GM23338 (cell line): Measurements from ENCODE around the gene CHN2. TPM values are rescaled to one million over a fixed set of nuclear protein-coding genes. Genes with fewer than 3 reads are reported as not detected.

ENCODE experiments used
- ATAC-seq: fragments of 200-7000 bp; cut with Tn5 transposase; 3 replicates; pipeline ENCODE4 v1.9.1; 2020
- DNase-seq: peaks from one replicate; pipeline ENCODE4 v3.0.0-alpha.2; 2015; ENCODE audit warnings: low spot score
- H2AFZ ChIP-seq: fragments of 200-600 bp; sonication (generic); 2 replicates; pipeline ENCODE4 v1.8.0; 2016; ENCODE audit warnings: antibody characterized with exemption, mild to moderate bottlenecking, moderate library complexity
- H3F3A ChIP-seq: fragments of 200-600 bp; sonication (generic); replicated peaks from 2 replicates; pipeline ENCODE4 v1.8.0; 2017; ENCODE audit warnings: antibody characterized with exemption, mixed run types, low read depth
- H3K27ac ChIP-seq: fragments of 200-600 bp; sonication (generic); 2 replicates; pipeline ENCODE4 v1.6.1; 2016; ENCODE audit warnings: low read depth
- H3K27me3 ChIP-seq: fragments of 200-600 bp; sonication (generic); 2 replicates; pipeline ENCODE4 v1.8.0; 2016; ENCODE audit warnings: mild to moderate bottlenecking, mixed run types, moderate library complexity; ENCODE audit not compliant: insufficient read depth
- H3K36me3 ChIP-seq: fragments of 200-600 bp; sonication (generic); 2 replicates; pipeline ENCODE4 v1.8.0; 2016; ENCODE audit warnings: mild to moderate bottlenecking; ENCODE audit not compliant: insufficient read depth
- H3K4me1 ChIP-seq: fragments of 200-600 bp; sonication (generic); 2 replicates; pipeline ENCODE4 v1.8.0; 2016; ENCODE audit warnings: mild to moderate bottlenecking, moderate library complexity; ENCODE audit not compliant: insufficient read depth
- H3K4me2 ChIP-seq: fragments of 200-600 bp; sonication (generic); 2 replicates; pipeline ENCODE4 v1.7.1; 2017; ENCODE audit warnings: mixed run types
- H3K4me3 ChIP-seq: fragments of 200-600 bp; sonication (generic); 2 replicates; pipeline ENCODE4 v1.6.1; 2016; ENCODE audit warnings: mixed run types
- H3K79me2 ChIP-seq: fragments of 200-600 bp; sonication (generic); replicated peaks from 2 replicates; pipeline ENCODE4 v1.8.0; 2017; ENCODE audit warnings: mild to moderate bottlenecking; ENCODE audit not compliant: insufficient read depth
- H3K9me2 ChIP-seq: fragments of 200-600 bp; sonication (generic); 2 replicates; pipeline ENCODE4 v1.8.0; 2017; ENCODE audit not compliant: insufficient read depth
- H4K20me1 ChIP-seq: fragments of 200-600 bp; sonication (generic); replicated peaks from 2 replicates; pipeline ENCODE4 v1.8.0; 2017; ENCODE audit warnings: mild to moderate bottlenecking; ENCODE audit not compliant: insufficient read depth
- H3K27ac Mint-ChIP-seq: 2 replicates; pipeline ENCODE4 v1.8.0; 2020; ENCODE audit warnings: inconsistent platforms, mild to moderate bottlenecking, moderate library complexity, mixed read lengths
- H3K27me3 Mint-ChIP-seq: 3 replicates; pipeline ENCODE4 v1.8.0; 2022; ENCODE audit warnings: low read depth, mild to moderate bottlenecking, moderate library complexity, mixed read lengths, inconsistent platforms; ENCODE audit not compliant: insufficient read depth, poor library complexity
- H3K36me3 Mint-ChIP-seq: 3 replicates; pipeline ENCODE4 v1.8.0; 2021; ENCODE audit warnings: low read depth, mild to moderate bottlenecking, inconsistent platforms, moderate library complexity, mixed read lengths
- H3K4me1 Mint-ChIP-seq: 3 replicates; pipeline ENCODE4 v1.8.0; 2020; ENCODE audit warnings: mild to moderate bottlenecking, inconsistent platforms, mixed read lengths
- H3K4me3 Mint-ChIP-seq: 3 replicates; pipeline ENCODE4 v1.8.0; 2021; ENCODE audit warnings: moderate library complexity, mild to moderate bottlenecking, inconsistent platforms, mixed read lengths
- H3K9me3 Mint-ChIP-seq: 3 replicates; pipeline ENCODE4 v1.8.0; 2020; ENCODE audit warnings: moderate library complexity, mild to moderate bottlenecking, inconsistent platforms, mixed read lengths
- EZH2phosphoT487 ChIP-seq: fragments of 200-600 bp; sonication (generic); IDR thresholded peaks from one replicate; pipeline ENCODE4 v1.8.1; 2018; ENCODE audit warnings: antibody characterized with exemption; ENCODE audit not compliant: unreplicated experiment
- JUNB ChIP-seq: IDR thresholded peaks from one replicate; pipeline ENCODE4 v1.6.1; 2016; ENCODE audit warnings: antibody characterized with exemption; ENCODE audit not compliant: unreplicated experiment
- NANOG ChIP-seq: IDR thresholded peaks from 2 replicates; pipeline ENCODE4 v1.6.1; 2016; ENCODE audit warnings: antibody characterized with exemption, borderline replicate concordance
- ZNF331 ChIP-seq: fragments of 250-450 bp; sonication (Bioruptor Pico); IDR thresholded peaks from 2 replicates; pipeline ENCODE4 v1.5.0; 2020; ENCODE audit warnings: low read depth, mild to moderate bottlenecking, moderate library complexity
- polyA plus RNA-seq: library from polyadenylated mRNA; unstranded; fragments of >200 nt; fragmentation: Nextera tagmentation; extraction: Ambion mirVana; gene quantifications from 2 replicates; pipeline ENCODE4 v1.2.1, GENCODE V29; 2016
- total RNA-seq: library from RNA; depleted of rRNA; stranded (reverse); fragments of >200 nt; shearing (Covaris generic); gene quantifications from 2 replicates; pipeline ENCODE4 v1.2.3, GENCODE V29; 2014
- TF ChIP-seq, protein P1 (sequence below): IDR thresholded peaks from one replicate; pipeline ENCODE4 v1.6.1; 2018; ENCODE audit warnings: antibody characterized with exemption; ENCODE audit not compliant: unreplicated experiment
- TF ChIP-seq, protein P2 (sequence below): fragments of 250-450 bp; sonication (Bioruptor Pico); IDR thresholded peaks from 2 replicates; pipeline ENCODE4 v1.5.0; 2020; ENCODE audit warnings: mild to moderate bottlenecking, moderate library complexity
- TF ChIP-seq, protein P3 (sequence below): IDR thresholded peaks from 2 replicates; pipeline ENCODE4 v1.6.1; 2016; ENCODE audit warnings: antibody characterized with exemption
- TF ChIP-seq, protein P4 (sequence below), 2 experiments: fragments of 200-600 bp in 1 of 2; sonication (generic) in 1 of 2; conservative IDR thresholded peaks; 2 replicates each; pipeline versions ENCODE4 v1.5.1 to v1.6.1; 2016 to 2017; ENCODE audit warnings: antibody characterized with exemption in 2 of 2, low read depth in 2 of 2, mild to moderate bottlenecking in 2 of 2, moderate library complexity in 1 of 2

CHN2 gene
- total and polyA plus RNA-seq, 2 experiments from 2014 or later, result 6.1 to 7.5 TPM

DNA sequence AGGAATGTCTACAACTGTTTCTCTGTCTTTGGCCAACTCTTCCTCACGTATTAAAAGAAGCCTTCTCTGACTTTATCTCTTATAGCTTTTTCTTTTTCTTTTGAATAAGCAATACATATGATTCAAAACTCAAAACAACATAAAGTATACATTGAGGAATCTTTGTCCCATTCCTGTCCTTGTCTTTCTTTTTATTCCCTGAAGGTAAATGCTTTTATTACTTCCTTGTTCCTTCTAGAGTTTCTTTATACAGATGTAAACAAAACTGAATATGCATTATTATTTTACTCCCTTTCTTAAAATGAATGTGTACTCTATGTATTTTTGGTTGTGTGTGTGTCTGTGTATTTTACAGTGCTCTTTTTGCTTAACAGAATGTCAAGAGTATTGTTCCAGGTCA lies 170.1 kb downstream of the CHN2 start (continued):
- TF ChIP-seq, protein P1, sequence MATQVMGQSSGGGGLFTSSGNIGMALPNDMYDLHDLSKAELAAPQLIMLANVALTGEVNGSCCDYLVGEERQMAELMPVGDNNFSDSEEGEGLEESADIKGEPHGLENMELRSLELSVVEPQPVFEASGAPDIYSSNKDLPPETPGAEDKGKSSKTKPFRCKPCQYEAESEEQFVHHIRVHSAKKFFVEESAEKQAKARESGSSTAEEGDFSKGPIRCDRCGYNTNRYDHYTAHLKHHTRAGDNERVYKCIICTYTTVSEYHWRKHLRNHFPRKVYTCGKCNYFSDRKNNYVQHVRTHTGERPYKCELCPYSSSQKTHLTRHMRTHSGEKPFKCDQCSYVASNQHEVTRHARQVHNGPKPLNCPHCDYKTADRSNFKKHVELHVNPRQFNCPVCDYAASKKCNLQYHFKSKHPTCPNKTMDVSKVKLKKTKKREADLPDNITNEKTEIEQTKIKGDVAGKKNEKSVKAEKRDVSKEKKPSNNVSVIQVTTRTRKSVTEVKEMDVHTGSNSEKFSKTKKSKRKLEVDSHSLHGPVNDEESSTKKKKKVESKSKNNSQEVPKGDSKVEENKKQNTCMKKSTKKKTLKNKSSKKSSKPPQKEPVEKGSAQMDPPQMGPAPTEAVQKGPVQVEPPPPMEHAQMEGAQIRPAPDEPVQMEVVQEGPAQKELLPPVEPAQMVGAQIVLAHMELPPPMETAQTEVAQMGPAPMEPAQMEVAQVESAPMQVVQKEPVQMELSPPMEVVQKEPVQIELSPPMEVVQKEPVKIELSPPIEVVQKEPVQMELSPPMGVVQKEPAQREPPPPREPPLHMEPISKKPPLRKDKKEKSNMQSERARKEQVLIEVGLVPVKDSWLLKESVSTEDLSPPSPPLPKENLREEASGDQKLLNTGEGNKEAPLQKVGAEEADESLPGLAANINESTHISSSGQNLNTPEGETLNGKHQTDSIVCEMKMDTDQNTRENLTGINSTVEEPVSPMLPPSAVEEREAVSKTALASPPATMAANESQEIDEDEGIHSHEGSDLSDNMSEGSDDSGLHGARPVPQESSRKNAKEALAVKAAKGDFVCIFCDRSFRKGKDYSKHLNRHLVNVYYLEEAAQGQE, result no peak

DNA sequence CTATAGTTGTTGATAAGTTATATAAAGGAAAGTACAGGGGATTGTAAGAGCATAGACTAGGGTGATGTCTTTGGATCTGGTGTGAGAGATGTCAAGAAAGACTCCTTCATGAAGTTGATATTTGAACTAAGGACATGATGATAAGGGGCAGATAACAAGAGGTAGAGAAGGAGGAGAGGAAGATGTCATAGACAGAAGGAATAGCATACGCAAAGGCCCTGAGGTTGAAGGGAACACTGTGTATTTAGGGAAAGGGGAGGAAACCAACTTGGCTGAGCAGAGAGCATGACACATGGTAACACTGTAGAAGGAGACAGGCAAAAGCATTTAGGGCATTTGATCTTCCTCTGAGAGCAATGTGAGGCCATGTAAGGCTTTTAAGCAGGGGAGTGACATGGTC lies 170.8 kb downstream of the CHN2 start:
- Mint-ChIP-seq H3K4me3 (no peak overlapping the region), H3K27ac (no peak overlapping the region)
- ATAC-seq, result no peak
- TF ChIP-seq, protein P2, sequence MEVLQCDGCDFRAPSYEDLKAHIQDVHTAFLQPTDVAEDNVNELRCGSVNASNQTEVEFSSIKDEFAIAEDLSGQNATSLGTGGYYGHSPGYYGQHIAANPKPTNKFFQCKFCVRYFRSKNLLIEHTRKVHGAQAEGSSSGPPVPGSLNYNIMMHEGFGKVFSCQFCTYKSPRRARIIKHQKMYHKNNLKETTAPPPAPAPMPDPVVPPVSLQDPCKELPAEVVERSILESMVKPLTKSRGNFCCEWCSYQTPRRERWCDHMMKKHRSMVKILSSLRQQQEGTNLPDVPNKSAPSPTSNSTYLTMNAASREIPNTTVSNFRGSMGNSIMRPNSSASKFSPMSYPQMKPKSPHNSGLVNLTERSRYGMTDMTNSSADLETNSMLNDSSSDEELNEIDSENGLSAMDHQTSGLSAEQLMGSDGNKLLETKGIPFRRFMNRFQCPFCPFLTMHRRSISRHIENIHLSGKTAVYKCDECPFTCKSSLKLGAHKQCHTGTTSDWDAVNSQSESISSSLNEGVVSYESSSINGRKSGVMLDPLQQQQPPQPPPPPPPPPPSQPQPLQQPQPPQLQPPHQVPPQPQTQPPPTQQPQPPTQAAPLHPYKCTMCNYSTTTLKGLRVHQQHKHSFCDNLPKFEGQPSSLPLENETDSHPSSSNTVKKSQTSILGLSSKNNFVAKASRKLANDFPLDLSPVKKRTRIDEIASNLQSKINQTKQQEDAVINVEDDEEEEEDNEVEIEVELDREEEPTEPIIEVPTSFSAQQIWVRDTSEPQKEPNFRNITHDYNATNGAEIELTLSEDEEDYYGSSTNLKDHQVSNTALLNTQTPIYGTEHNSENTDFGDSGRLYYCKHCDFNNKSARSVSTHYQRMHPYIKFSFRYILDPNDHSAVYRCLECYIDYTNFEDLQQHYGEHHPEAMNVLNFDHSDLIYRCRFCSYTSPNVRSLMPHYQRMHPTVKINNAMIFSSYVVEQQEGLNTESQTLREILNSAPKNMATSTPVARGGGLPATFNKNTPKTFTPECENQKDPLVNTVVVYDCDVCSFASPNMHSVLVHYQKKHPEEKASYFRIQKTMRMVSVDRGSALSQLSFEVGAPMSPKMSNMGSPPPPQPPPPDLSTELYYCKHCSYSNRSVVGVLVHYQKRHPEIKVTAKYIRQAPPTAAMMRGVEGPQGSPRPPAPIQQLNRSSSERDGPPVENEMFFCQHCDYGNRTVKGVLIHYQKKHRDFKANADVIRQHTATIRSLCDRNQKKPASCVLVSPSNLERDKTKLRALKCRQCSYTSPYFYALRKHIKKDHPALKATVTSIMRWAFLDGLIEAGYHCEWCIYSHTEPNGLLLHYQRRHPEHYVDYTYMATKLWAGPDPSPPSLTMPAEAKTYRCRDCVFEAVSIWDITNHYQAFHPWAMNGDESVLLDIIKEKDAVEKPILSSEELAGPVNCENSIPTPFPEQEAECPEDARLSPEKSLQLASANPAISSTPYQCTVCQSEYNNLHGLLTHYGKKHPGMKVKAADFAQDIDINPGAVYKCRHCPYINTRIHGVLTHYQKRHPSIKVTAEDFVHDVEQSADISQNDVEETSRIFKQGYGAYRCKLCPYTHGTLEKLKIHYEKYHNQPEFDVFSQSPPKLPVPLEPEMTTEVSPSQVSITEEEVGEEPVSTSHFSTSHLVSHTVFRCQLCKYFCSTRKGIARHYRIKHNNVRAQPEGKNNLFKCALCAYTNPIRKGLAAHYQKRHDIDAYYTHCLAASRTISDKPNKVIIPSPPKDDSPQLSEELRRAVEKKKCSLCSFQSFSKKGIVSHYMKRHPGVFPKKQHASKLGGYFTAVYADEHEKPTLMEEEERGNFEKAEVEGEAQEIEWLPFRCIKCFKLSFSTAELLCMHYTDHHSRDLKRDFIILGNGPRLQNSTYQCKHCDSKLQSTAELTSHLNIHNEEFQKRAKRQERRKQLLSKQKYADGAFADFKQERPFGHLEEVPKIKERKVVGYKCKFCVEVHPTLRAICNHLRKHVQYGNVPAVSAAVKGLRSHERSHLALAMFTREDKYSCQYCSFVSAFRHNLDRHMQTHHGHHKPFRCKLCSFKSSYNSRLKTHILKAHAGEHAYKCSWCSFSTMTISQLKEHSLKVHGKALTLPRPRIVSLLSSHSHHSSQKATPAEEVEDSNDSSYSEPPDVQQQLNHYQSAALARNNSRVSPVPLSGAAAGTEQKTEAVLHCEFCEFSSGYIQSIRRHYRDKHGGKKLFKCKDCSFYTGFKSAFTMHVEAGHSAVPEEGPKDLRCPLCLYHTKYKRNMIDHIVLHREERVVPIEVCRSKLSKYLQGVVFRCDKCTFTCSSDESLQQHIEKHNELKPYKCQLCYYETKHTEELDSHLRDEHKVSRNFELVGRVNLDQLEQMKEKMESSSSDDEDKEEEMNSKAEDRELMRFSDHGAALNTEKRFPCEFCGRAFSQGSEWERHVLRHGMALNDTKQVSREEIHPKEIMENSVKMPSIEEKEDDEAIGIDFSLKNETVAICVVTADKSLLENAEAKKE (CRISPR knock-in tag), result no peak
- no peak for TF ChIP-seq JUNB
- TF ChIP-seq, protein P3, sequence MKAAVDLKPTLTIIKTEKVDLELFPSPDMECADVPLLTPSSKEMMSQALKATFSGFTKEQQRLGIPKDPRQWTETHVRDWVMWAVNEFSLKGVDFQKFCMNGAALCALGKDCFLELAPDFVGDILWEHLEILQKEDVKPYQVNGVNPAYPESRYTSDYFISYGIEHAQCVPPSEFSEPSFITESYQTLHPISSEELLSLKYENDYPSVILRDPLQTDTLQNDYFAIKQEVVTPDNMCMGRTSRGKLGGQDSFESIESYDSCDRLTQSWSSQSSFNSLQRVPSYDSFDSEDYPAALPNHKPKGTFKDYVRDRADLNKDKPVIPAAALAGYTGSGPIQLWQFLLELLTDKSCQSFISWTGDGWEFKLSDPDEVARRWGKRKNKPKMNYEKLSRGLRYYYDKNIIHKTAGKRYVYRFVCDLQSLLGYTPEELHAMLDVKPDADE, result no peak
- no peak for TF ChIP-seq ZNF331
- TF ChIP-seq EZH2phosphoT487, result no peak
- TF ChIP-seq, protein P4, sequence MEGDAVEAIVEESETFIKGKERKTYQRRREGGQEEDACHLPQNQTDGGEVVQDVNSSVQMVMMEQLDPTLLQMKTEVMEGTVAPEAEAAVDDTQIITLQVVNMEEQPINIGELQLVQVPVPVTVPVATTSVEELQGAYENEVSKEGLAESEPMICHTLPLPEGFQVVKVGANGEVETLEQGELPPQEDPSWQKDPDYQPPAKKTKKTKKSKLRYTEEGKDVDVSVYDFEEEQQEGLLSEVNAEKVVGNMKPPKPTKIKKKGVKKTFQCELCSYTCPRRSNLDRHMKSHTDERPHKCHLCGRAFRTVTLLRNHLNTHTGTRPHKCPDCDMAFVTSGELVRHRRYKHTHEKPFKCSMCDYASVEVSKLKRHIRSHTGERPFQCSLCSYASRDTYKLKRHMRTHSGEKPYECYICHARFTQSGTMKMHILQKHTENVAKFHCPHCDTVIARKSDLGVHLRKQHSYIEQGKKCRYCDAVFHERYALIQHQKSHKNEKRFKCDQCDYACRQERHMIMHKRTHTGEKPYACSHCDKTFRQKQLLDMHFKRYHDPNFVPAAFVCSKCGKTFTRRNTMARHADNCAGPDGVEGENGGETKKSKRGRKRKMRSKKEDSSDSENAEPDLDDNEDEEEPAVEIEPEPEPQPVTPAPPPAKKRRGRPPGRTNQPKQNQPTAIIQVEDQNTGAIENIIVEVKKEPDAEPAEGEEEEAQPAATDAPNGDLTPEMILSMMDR (conservative IDR thresholded peaks at IDR 0.05; ENCODE audit: low read depth in 2 of 2), result no peak
- TF ChIP-seq NANOG, result no peak
- TF ChIP-seq, protein P1, result no peak

More for the DNA sequence above, 170.8 kb downstream of the CHN2 start:
- H3K4me3 ChIP-seq, result no peak overlapping the region
- H3K9me2 ChIP-seq, result peaks cover 15% of the 10 kb centered on the region; the same call in 1 of the 2 replicates
- H3K79me2 ChIP-seq, result no peaks in the 10 kb centered on the region
- H3K4me2 ChIP-seq, result no peak overlapping the region
- peaks cover 14% of the 10 kb centered on the region for H3K4me1 ChIP-seq
- Mint-ChIP-seq H3K4me1 (peaks cover 17% of the 10 kb centered on the region), H3K9me3 (no peaks in the 10 kb centered on the region), H3K36me3 (no peaks in the 10 kb centered on the region), H3K27me3 (peaks cover 2% of the 10 kb centered on the region)
- H3K27ac ChIP-seq, result no peak overlapping the region
- no peak for DNase-seq
- H2AFZ ChIP-seq, result no peak overlapping the region
- H3K27me3 ChIP-seq, result no peaks in the 10 kb centered on the region
- H3K36me3 ChIP-seq, result no peaks in the 10 kb centered on the region
- H4K20me1 ChIP-seq, result no peaks in the 10 kb centered on the region
- H3F3A ChIP-seq, result no peaks in the 10 kb centered on the region
